ENCODE data around the gene CEP192. TPM values are rescaled to one million over a fixed set of nuclear protein-coding genes. Genes with fewer than 3 reads are reported as not detected.

CEP192 gene
- total and polyA plus RNA-seq, 3 donors from 2014 or later, result 34.1 to 77.3 (median 61.2) TPM

DNA sequence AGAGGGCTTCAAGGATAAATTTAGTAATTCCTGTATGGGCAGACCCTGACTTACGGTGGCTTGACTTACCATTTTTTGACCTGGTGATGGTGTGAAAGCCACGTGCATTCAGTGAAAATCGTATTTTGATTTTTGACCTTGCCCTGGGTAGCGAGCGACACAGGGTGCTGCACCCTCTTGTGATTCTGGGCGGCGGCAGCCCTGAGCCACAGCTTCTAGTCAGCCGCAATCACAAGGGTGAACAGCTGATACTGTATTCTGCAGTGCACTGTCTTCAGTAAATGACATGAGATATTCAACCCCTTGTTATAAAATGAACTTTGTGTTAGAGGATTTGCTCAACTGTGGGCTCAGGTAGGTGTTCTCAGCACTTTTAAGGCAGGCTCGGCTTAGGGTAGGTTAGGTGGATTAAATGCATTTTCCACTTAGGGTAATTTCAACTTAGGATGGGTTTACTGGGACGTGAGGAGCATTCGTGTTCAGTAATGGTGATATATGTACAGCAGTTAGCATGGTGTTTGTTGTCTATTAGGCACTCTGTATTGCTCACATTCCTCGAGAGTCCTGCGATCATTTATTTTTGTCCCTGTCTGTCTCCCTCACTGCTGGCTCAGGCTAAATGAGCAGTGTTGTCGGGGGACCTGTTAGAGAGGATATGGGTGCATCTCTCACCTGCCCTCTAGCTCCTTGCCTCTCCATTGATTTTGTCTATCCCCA lies 109.9 kb downstream of the CEP192 start:
- WGBS, 2 donors, result 95 to 96% methylated on average over 14 of the region's 14 CpGs
- intact Hi-C loops (cut with DNase I; ENCODE audit: low total_unique reads), result no loop called here

DNA sequence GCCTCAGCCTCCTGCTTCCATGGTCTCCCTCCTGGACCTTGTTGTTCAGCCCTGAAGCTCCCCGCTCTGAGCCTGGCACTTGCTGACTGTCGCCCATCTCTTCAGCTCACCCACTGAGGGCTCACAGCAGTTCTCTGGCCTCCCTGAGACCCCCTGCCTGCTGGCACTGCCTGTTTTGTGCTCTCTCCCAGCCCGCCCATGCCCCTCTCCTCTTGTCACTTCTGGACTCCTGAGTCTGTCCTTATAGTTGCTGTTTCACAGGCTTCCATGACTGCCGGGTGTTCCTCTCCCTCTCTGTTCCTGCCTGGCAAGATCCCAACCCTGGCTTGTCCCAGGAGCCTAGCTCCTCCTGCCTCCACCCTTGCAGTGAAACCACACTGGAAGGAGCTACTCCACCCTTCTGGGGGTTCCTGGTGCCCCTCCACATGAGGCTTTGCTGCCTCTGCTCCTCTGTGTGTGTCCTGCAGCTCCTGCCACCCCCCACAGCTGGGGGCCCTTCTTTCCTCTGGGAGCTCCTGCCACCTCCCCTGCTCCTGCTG lies 110.6 kb downstream of the CEP192 start:
- Histone ChIP-seq H3K27me3 (no peaks in the 10 kb centered on the region), H3K27ac (no peak overlapping the region), H3K36me3 (ENCODE audit: low read depth, missing control alignments) (no peaks in the 10 kb centered on the region), H3K4me1 (no peaks in the 10 kb centered on the region), H3K9me3 (no peaks in the 10 kb centered on the region), H3K4me3 (no peak overlapping the region)
- TF ChIP-seq, protein P1, sequence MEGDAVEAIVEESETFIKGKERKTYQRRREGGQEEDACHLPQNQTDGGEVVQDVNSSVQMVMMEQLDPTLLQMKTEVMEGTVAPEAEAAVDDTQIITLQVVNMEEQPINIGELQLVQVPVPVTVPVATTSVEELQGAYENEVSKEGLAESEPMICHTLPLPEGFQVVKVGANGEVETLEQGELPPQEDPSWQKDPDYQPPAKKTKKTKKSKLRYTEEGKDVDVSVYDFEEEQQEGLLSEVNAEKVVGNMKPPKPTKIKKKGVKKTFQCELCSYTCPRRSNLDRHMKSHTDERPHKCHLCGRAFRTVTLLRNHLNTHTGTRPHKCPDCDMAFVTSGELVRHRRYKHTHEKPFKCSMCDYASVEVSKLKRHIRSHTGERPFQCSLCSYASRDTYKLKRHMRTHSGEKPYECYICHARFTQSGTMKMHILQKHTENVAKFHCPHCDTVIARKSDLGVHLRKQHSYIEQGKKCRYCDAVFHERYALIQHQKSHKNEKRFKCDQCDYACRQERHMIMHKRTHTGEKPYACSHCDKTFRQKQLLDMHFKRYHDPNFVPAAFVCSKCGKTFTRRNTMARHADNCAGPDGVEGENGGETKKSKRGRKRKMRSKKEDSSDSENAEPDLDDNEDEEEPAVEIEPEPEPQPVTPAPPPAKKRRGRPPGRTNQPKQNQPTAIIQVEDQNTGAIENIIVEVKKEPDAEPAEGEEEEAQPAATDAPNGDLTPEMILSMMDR (IDR thresholded peaks at IDR 0.05), result no peak
- TF ChIP-seq POLR2A (IDR thresholded peaks at IDR 0.05), result no peak
- 90 to 91% methylated on average over 4 of the region's 4 CpGs for WGBS, 2 donors
- no peak for DNase-seq
- intact Hi-C loops (cut with DNase I; ENCODE audit: low total_unique reads), result no loop called here

More for the DNA sequence above, 109.9 kb downstream of the CEP192 start:
- TF ChIP-seq, protein P1 (IDR thresholded peaks at IDR 0.05), result no peak
- no peak for TF ChIP-seq POLR2A (IDR thresholded peaks at IDR 0.05)
- Histone ChIP-seq H3K27ac (no peak overlapping the region), H3K4me1 (no peaks in the 10 kb centered on the region), H3K27me3 (no peaks in the 10 kb centered on the region), H3K4me3 (no peak overlapping the region), H3K9me3 (no peaks in the 10 kb centered on the region), H3K36me3 (ENCODE audit: low read depth, missing control alignments) (no peaks in the 10 kb centered on the region)
- no peak for DNase-seq

DNA sequence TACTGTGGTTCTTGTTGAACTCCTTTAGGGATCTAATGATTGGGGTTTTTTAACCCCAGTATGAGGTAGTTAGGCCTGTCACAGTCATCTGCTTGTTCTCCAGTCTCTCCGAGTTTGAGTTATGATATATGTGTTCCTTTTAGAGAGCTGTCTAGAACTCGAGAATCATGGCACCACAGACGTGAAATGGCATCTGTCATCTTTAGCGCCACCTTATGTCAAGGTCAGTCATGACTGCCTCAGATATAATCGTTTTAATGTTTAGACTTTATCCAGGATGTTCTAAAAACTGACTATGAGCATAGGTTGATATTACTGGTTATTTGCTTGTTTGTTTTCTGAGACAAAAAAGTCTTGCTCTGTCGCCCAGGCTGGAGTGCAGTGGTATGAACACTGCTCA lies 112.2 kb downstream of the CEP192 start:
- no peak for DNase-seq
- TF ChIP-seq, protein P1 (IDR thresholded peaks at IDR 0.05), result peak in 1 of 3 experiments; percentile 15
- no peak for TF ChIP-seq POLR2A (IDR thresholded peaks at IDR 0.05)
- WGBS, 2 donors, result 82% methylated on average over 6 of the region's 6 CpGs
- H3K4me1 ChIP-seq, result no peaks in the 10 kb centered on the region
- no peaks in the 10 kb centered on the region for H3K27me3 ChIP-seq
- H3K4me3 ChIP-seq, result no peak overlapping the region
- H3K27ac ChIP-seq, result no peak overlapping the region
- intact Hi-C loops (cut with DNase I; ENCODE audit: low total_unique reads), result no loop called here
- no peaks in the 10 kb centered on the region for H3K36me3 ChIP-seq (ENCODE audit: low read depth, missing control alignments)
- no peaks in the 10 kb centered on the region for H3K9me3 ChIP-seq

DNA sequence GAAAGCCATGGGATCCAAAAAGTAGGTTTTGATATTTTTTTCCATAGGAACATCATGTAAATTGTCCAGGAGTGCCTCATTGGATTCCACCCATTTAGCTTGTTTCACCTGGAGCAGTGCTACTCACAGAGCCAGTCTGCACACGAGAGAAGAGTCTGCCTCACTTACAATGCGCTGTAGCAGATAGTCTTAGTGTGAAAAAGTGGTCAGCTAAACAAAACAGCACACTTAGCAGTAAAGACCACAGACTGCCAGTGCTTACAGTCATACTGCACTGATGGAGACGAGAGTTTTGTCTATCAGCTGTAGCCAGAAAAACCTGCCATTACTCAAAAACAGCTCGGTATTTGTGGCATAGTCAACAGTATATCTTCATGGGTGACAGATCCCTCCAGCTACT lies 113.9 kb downstream of the CEP192 start:
- DNase-seq, result no peak
- no peaks in the 10 kb centered on the region for H3K4me1 ChIP-seq
- intact Hi-C loops (cut with DNase I; ENCODE audit: low total_unique reads), result no loop called here
- H3K27ac ChIP-seq, result no peak overlapping the region
- WGBS, 2 donors, result 88 to 90% methylated on average over 4 of the region's 4 CpGs
- H3K9me3 ChIP-seq, result no peaks in the 10 kb centered on the region
- TF ChIP-seq, protein P1 (IDR thresholded peaks at IDR 0.05), result no peak
- TF ChIP-seq POLR2A (IDR thresholded peaks at IDR 0.05), result no peak
- H3K4me3 ChIP-seq, result no peak overlapping the region
- H3K36me3 ChIP-seq (ENCODE audit: low read depth, missing control alignments), result no peaks in the 10 kb centered on the region
- H3K27me3 ChIP-seq, result no peaks in the 10 kb centered on the region

DNA sequence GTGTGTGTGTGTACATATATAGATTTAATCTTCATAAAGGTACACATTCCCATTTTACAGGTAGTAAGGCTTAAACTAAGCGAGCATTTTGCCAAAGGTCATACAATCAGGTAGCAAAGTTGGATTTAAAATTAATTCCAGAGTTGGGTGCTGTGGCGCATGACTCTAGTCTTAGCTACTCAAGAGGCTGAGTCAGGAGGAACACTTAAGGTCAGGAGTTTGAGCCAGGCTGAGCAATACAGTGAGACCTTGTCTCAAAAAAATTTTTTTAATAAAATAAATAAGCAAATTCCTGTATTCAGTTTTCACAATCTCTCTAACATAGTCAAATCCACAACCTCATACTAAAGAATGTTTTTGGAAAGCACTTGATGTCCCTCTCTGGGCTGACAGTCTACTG lies 115.9 kb downstream of the CEP192 start:
- Histone ChIP-seq H3K27ac (no peak overlapping the region), H3K4me3 (no peak overlapping the region), H3K9me3 (no peaks in the 10 kb centered on the region), H3K27me3 (no peaks in the 10 kb centered on the region), H3K4me1 (no peaks in the 10 kb centered on the region), H3K36me3 (ENCODE audit: low read depth, missing control alignments) (no peaks in the 10 kb centered on the region)
- intact Hi-C loops (cut with DNase I; ENCODE audit: low total_unique reads), result no loop called here
- DNase-seq, result no peak
- TF ChIP-seq, protein P1 (IDR thresholded peaks at IDR 0.05), result no peak
- TF ChIP-seq POLR2A (IDR thresholded peaks at IDR 0.05), result no peak
- 89 to 100% methylated on average over 2 of the region's 2 CpGs for WGBS, 2 donors

All from testis (tissue), 3 donors.